Ishikawa (cell line): ENCODE results near the gene FAP.

Experiments used
- CREB1 ChIP-seq: IDR thresholded peaks from 2 replicates; pipeline ENCODE4 v1.6.1; 2012; ENCODE audit warnings: low read depth
- EP300 ChIP-seq: IDR thresholded peaks from 2 replicates; pipeline ENCODE4 v1.6.1; 2012; ENCODE audit warnings: borderline replicate concordance
- RAD21 ChIP-seq: IDR thresholded peaks from 2 replicates; pipeline ENCODE4 v1.6.1; 2012; ENCODE audit warnings: low read depth
- REST ChIP-seq: IDR thresholded peaks from 2 replicates; pipeline ENCODE4 v1.6.1; 2012; ENCODE audit warnings: low read depth, mild to moderate bottlenecking
- TAF1 ChIP-seq: IDR thresholded peaks from 2 replicates; pipeline ENCODE4 v1.6.1; 2012; ENCODE audit warnings: low read depth, mild to moderate bottlenecking
- USF1 ChIP-seq: IDR thresholded peaks from 2 replicates; pipeline ENCODE4 v1.6.1; 2012
- TF ChIP-seq, protein P1 (sequence below): IDR thresholded peaks from 2 replicates; pipeline ENCODE4 v1.6.1; 2012

DNA sequence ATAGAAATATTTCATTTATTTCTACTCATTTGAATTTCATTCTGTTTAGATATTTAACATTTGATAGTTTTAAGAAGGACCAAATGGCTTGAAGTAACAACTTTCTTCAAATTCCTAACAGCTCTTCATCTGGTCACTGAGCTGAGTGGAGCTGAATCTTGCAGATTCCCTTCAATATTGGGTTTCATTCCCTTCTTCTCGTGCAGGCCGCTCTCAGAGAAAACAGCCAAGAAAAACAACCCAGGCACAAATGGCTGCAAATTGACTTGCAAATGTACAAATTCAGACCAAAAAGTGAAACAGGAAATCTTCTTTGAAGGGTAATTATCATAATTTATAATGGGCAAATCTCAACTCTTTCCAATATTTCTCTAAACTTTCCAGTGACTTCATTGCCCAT, 60.9 kb downstream of the FAP start:
- TF ChIP-seq, protein P1, sequence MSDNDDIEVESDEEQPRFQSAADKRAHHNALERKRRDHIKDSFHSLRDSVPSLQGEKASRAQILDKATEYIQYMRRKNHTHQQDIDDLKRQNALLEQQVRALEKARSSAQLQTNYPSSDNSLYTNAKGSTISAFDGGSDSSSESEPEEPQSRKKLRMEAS: no peak
- TF ChIP-seq REST (no peak), EP300 (no peak), CREB1 (no peak), RAD21 (no peak), USF1 (no peak), TAF1 (no peak)
